Measurements from ENCODE around the gene POLR1B. TPM values are rescaled to one million over a fixed set of nuclear protein-coding genes. Genes with fewer than 3 reads are reported as not detected.

The POLR1B gene
- total RNA-seq, 1 experiment from 2014 or later = 51.2 TPM

GRCh38 chr2:112603731-112604130, 61.5 kb downstream of the POLR1B start:
- Mint-ChIP-seq H3K27me3 (ENCODE audit: low read depth) (no peaks in the 10 kb centered on the region; the same call in 1 of the 2 replicates), H3K4me3 (no peak overlapping the region), H3K36me3 (no peaks in the 10 kb centered on the region), H3K9me3 (no peaks in the 10 kb centered on the region), H3K27ac (no peak overlapping the region), H3K4me1 (peaks cover 4% of the 10 kb centered on the region; the same call in 1 of the 2 replicates)
- ChIA-PET POLR2A (no interaction called here), CTCF (no interaction called here)
- ATAC-seq = no peak
- no peak for TF ChIP-seq ZBTB21 (CRISPR knock-in tag; IDR thresholded peaks at IDR 0.05; ENCODE audit: borderline replicate concordance)
- no peak for TF ChIP-seq SMAD3 (CRISPR knock-in tag; IDR thresholded peaks at IDR 0.05; ENCODE audit: borderline replicate concordance)
- DNase-seq (ENCODE audit: low spot score) = no peak

DNA sequence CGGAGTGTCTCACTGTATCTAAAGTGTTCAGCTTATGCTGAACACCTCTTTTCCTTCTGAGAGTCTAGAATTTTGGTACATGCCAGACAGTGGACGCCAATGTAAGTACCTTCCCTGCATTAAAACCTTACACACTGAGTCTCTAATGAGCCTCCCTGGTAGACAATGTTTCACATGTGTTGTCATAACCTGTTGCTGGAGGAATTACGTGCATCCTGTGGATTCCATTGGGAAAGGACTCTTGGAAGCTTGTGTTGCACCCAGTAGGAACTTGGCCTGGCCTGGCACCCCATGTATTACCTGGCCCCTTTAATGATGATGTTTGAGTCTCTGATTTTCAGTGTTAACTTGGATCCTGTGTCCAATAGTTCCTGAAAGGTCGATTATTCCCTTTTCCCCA, 62.7 kb downstream of the POLR1B start:
- ChIA-PET CTCF (interaction anchor here (0.8 to 2.9 kb wide), 2 partner anchors 40 to 86 kb away, joined by 3 to 11 read pairs; partner anchors contain the start of gene SLC20A1), POLR2A (no interaction called here)
- TF ChIP-seq ZNF121 (CRISPR knock-in tag; IDR thresholded peaks at IDR 0.05) (no peak), TCF7 (CRISPR knock-in tag; IDR thresholded peaks at IDR 0.05; ENCODE audit: low read depth) (no peak), ZNF138 (CRISPR knock-in tag; conservative IDR thresholded peaks at IDR 0.05) (no peak), ZNF219 (CRISPR knock-in tag; IDR thresholded peaks at IDR 0.05; ENCODE audit: borderline replicate concordance) (no peak), RORB (CRISPR knock-in tag; IDR thresholded peaks at IDR 0.05) (no peak), GTF2I (CRISPR knock-in tag; conservative IDR thresholded peaks at IDR 0.05) (no peak), E2F1 (CRISPR knock-in tag; IDR thresholded peaks at IDR 0.05) (no peak), ZNF396 (CRISPR knock-in tag; IDR thresholded peaks at IDR 0.05; ENCODE audit: borderline replicate concordance) (no peak), TEAD4 (CRISPR knock-in tag; IDR thresholded peaks at IDR 0.05) (no peak), ZMAT4 (CRISPR knock-in tag; IDR thresholded peaks at IDR 0.05) (no peak), TEAD1 (CRISPR knock-in tag; IDR thresholded peaks at IDR 0.05) (no peak), SMAD3 (CRISPR knock-in tag; IDR thresholded peaks at IDR 0.05; ENCODE audit: borderline replicate concordance) (no peak), MXD4 (CRISPR knock-in tag; IDR thresholded peaks at IDR 0.05; ENCODE audit: borderline replicate concordance) (no peak), IRF1 (CRISPR knock-in tag; IDR thresholded peaks at IDR 0.05) (no peak)
- TF ChIP-seq, protein P1, sequence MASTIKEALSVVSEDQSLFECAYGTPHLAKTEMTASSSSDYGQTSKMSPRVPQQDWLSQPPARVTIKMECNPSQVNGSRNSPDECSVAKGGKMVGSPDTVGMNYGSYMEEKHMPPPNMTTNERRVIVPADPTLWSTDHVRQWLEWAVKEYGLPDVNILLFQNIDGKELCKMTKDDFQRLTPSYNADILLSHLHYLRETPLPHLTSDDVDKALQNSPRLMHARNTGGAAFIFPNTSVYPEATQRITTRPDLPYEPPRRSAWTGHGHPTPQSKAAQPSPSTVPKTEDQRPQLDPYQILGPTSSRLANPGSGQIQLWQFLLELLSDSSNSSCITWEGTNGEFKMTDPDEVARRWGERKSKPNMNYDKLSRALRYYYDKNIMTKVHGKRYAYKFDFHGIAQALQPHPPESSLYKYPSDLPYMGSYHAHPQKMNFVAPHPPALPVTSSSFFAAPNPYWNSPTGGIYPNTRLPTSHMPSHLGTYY (CRISPR knock-in tag; IDR thresholded peaks at IDR 0.05) = no peak
- TF ChIP-seq, protein P2, sequence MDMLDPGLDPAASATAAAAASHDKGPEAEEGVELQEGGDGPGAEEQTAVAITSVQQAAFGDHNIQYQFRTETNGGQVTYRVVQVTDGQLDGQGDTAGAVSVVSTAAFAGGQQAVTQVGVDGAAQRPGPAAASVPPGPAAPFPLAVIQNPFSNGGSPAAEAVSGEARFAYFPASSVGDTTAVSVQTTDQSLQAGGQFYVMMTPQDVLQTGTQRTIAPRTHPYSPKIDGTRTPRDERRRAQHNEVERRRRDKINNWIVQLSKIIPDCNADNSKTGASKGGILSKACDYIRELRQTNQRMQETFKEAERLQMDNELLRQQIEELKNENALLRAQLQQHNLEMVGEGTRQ (CRISPR knock-in tag; IDR thresholded peaks at IDR 0.05) = no peak
- TF ChIP-seq, protein P3, sequence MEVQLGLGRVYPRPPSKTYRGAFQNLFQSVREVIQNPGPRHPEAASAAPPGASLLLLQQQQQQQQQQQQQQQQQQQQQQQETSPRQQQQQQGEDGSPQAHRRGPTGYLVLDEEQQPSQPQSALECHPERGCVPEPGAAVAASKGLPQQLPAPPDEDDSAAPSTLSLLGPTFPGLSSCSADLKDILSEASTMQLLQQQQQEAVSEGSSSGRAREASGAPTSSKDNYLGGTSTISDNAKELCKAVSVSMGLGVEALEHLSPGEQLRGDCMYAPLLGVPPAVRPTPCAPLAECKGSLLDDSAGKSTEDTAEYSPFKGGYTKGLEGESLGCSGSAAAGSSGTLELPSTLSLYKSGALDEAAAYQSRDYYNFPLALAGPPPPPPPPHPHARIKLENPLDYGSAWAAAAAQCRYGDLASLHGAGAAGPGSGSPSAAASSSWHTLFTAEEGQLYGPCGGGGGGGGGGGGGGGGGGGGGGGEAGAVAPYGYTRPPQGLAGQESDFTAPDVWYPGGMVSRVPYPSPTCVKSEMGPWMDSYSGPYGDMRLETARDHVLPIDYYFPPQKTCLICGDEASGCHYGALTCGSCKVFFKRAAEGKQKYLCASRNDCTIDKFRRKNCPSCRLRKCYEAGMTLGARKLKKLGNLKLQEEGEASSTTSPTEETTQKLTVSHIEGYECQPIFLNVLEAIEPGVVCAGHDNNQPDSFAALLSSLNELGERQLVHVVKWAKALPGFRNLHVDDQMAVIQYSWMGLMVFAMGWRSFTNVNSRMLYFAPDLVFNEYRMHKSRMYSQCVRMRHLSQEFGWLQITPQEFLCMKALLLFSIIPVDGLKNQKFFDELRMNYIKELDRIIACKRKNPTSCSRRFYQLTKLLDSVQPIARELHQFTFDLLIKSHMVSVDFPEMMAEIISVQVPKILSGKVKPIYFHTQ (CRISPR knock-in tag; IDR thresholded peaks at IDR 0.05) = no peak
- TF ChIP-seq, protein P4, sequence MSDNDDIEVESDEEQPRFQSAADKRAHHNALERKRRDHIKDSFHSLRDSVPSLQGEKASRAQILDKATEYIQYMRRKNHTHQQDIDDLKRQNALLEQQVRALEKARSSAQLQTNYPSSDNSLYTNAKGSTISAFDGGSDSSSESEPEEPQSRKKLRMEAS (CRISPR knock-in tag; IDR thresholded peaks at IDR 0.05) = no peak
- ATAC-seq = no peak
- H3K27me3 Mint-ChIP-seq (ENCODE audit: low read depth) = peaks cover under 1% of the 10 kb centered on the region; the same call in 1 of the 2 replicates
- peaks cover 6% of the 10 kb centered on the region for H3K9me3 Mint-ChIP-seq
- no peak overlapping the region for H3K27ac Mint-ChIP-seq
- peaks cover 2% of the 10 kb centered on the region; the same call in 1 of the 2 replicates for H3K4me1 Mint-ChIP-seq
- H3K4me3 Mint-ChIP-seq = no peak overlapping the region
- DNase-seq (ENCODE audit: low spot score) = no peak
- no peaks in the 10 kb centered on the region for H3K36me3 Mint-ChIP-seq
